ENCODE data around the gene OBSCN.
"Not testable (repeated sequence)": the region's sequence is repeated elsewhere in the genome, so short reads cannot be mapped to it uniquely, and the experiment has no call there.

Gene OBSCN

DNA sequence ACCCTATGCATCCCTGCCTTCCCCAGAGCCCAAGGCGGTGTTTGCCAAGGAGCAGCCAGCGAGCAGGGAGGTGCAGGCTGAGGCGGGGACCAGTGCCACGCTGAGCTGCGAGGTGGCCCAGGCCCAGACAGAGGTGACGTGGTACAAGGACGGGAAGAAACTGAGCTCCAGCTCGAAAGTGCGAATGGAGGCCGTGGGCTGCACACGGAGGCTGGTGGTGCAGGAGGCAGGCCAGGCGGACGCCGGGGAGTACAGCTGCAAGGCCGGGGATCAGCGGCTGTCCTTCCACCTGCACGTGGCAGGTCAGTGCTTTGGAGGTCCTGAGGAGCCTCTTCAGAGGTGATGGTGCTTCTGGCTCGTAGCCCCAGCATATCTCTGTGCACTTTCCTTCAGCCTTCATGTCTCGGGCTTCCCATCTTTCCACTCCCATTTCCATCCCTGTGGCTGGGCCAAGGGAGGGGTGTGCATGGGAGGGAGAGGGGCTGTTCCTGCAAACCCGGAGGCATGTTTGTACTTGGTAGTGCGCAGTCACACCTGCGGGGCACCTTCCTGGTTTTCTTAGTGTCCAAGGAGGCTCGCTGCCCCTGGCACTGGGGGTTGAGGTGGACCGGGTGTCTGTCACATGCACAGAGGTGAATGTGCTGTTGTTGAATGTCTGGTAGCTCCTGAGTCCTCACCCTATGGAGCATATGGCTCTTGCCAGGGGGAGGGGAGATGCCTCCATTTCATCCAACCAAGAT is 56.4 kb downstream of the OBSCN start:
- in situ Hi-C loops (cut with MboI; ENCODE audit: low sequenced_read_pairs, unreplicated experiment), result no loop called here
- no peak for DNase-seq (ENCODE audit: low spot score)

GRCh38 chr1:228265167-228265566 is 57.3 kb downstream of the OBSCN start:
- in situ Hi-C loops (cut with MboI; ENCODE audit: low sequenced_read_pairs, unreplicated experiment), result no loop called here
- no peak for DNase-seq (ENCODE audit: low spot score)
- TF ChIP-seq, protein P1, sequence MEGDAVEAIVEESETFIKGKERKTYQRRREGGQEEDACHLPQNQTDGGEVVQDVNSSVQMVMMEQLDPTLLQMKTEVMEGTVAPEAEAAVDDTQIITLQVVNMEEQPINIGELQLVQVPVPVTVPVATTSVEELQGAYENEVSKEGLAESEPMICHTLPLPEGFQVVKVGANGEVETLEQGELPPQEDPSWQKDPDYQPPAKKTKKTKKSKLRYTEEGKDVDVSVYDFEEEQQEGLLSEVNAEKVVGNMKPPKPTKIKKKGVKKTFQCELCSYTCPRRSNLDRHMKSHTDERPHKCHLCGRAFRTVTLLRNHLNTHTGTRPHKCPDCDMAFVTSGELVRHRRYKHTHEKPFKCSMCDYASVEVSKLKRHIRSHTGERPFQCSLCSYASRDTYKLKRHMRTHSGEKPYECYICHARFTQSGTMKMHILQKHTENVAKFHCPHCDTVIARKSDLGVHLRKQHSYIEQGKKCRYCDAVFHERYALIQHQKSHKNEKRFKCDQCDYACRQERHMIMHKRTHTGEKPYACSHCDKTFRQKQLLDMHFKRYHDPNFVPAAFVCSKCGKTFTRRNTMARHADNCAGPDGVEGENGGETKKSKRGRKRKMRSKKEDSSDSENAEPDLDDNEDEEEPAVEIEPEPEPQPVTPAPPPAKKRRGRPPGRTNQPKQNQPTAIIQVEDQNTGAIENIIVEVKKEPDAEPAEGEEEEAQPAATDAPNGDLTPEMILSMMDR (IDR thresholded peaks at IDR 0.05; ENCODE audit: borderline replicate concordance, control extremely low read depth, extremely low read depth, insufficient read depth, missing control alignments), result no peak

More for the DNA sequence above, 56.4 kb downstream of the OBSCN start:
- TF ChIP-seq, protein P1 (IDR thresholded peaks at IDR 0.05; ENCODE audit: borderline replicate concordance, control extremely low read depth, extremely low read depth, insufficient read depth, missing control alignments), result no peak

GRCh38 chr1:228267962-228268880 is 60.4 kb downstream of the OBSCN start:
- in situ Hi-C loops (cut with MboI; ENCODE audit: low sequenced_read_pairs, unreplicated experiment), result no loop called here
- TF ChIP-seq, protein P1 (IDR thresholded peaks at IDR 0.05; ENCODE audit: borderline replicate concordance, control extremely low read depth, extremely low read depth, insufficient read depth, missing control alignments), result no peak
- DNase-seq (ENCODE audit: low spot score), result no peak

GRCh38 chr1:228268881-228269265 is 61.0 kb downstream of the OBSCN start:
- in situ Hi-C loops (cut with MboI; ENCODE audit: low sequenced_read_pairs, unreplicated experiment), result no loop called here

GRCh38 chr1:228269431-228269830 is 61.6 kb downstream of the OBSCN start:
- in situ Hi-C loops (cut with MboI; ENCODE audit: low sequenced_read_pairs, unreplicated experiment); DNase-seq (ENCODE audit: low spot score): not testable (repeated sequence)

More at GRCh38 chr1:228268881-228269265, 61.0 kb downstream of the OBSCN start:
- TF ChIP-seq, protein P1 (IDR thresholded peaks at IDR 0.05; ENCODE audit: borderline replicate concordance, control extremely low read depth, extremely low read depth, insufficient read depth, missing control alignments), result no peak
- no peak for DNase-seq (ENCODE audit: low spot score)

- TF ChIP-seq, protein P1 (IDR thresholded peaks at IDR 0.05; ENCODE audit: borderline replicate concordance, control extremely low read depth, extremely low read depth, insufficient read depth, missing control alignments), result no peak
- no peak for DNase-seq (ENCODE audit: low spot score)
- in situ Hi-C loops (cut with MboI; ENCODE audit: low sequenced_read_pairs, unreplicated experiment), result no loop called here
Measured at GRCh38 chr1:228270032-228270431, 62.2 kb downstream of the OBSCN start.
